GM21360 (cell line): ENCODE data around the gene SERINC3.
"Not testable (repeated sequence)": the region's sequence is repeated elsewhere in the genome, so short reads cannot be mapped to it uniquely, and the experiment has no call there.

Source experiments
- ATAC-seq: cut with Tn5 transposase; IDR thresholded peaks from one replicate; pipeline ENCODE4 v1.9.1; 2021; ENCODE audit warnings: mild to moderate bottlenecking, moderate library complexity; ENCODE audit not compliant: unreplicated experiment

SERINC3 gene

GRCh38 chr20:44494681-44495080 is 27.2 kb downstream of the SERINC3 start:
- ATAC-seq, result no peak

DNA sequence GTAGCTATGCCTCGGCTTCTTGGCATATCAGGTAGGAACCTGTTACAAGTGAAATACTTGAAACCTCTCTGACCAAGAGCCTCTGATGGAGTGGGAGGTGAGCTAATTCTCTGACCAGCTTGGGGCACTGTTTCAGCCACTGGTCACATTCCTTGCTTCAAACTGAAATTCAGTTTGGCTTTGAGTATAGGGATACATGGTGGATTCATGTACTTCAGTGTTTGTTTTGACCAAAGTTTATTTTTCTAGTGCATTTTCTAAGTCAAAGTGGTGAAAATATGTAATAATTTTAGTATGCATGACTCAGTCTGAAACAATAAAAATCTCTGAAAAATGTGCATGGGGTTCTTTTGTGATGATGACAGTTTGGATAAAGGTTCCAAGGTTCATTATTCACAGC is 27.6 kb downstream of the SERINC3 start:
- no peak for ATAC-seq

GRCh38 chr20:44491635-44492395 is 30.1 kb downstream of the SERINC3 start:
- no peak for ATAC-seq

GRCh38 chr20:44489931-44490330 is 31.9 kb downstream of the SERINC3 start:
- ATAC-seq, result no peak

GRCh38 chr20:44489223-44489622 is 32.6 kb downstream of the SERINC3 start:
- ATAC-seq, result no peak

DNA sequence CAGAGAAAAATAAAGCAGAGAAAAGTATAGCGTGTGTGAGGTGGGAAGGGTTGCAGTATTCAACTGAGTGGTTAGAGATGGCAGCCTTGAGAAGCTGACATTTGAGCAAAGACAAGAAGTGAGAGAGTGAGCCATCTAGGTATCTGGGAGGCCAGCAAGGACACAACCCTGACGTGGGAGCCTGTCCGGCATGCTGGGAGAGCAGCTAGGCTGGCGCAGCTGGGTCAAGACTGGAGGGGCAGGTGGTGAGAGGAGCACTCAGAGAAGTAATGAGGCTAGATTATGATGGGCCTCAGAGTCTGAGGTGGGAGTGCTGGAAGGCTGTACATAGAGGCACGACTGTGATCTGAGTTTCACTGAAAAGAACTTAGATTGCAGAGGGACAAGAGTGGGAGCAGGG is 33.3 kb downstream of the SERINC3 start:
- ATAC-seq, result no peak

GRCh38 chr20:44485830-44486198 is 36.1 kb downstream of the SERINC3 start:
- no peak for ATAC-seq

DNA sequence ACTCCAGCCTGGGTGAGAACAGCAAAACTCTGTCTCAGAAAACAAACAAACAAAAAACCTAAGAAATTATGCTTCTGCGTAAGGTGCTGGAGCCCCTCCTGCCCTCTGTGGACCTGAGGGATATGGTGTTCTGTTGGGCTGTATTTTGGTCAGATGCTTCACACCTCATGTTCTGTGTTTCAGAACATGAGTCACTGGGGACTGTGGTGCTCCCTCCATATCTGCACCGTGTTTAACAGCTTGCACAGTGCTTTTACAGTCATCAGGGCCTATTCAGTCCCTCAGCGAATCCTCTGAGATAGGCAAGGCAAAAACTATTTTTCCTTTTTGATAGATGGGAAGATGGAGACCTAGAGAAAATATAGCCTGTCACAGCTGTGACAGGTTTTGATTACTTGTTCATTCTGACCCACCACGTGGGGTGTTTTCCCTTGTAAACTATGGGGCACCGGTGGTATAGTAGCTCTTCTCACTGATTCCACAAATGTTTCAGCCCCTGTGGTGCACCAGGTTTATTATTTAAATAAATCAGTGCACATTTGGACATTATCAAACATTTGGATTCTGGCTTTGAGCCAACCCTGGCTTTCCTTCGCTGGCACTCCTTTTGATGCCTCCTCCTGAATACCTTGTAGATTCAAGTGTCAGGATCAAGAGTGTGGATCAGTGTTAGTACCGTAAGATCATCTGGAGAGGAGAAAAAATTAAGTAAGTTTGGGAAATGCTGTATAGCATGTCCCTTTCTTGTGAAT is 36.6 kb downstream of the SERINC3 start:
- no peak for ATAC-seq

DNA sequence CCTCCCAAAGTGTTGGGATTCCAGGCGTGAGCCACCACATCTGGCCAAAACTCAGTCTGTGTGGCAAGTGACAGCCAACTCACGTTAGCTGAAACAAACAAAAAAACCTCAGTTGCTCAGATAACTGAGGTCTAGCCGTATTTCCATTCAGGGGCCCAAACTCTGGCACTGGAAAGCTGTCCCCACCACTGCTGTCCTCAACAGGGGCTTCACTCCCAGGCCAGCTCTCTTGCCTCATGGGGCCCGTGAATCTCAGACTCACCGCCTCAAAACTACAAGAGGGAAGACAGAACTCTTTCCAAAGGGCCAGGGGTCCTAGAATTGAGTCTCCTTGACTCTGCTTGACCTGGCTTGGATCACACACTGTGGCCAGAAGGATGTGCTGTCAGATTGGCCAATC is 38.8 kb downstream of the SERINC3 start:
- no peak for ATAC-seq

DNA sequence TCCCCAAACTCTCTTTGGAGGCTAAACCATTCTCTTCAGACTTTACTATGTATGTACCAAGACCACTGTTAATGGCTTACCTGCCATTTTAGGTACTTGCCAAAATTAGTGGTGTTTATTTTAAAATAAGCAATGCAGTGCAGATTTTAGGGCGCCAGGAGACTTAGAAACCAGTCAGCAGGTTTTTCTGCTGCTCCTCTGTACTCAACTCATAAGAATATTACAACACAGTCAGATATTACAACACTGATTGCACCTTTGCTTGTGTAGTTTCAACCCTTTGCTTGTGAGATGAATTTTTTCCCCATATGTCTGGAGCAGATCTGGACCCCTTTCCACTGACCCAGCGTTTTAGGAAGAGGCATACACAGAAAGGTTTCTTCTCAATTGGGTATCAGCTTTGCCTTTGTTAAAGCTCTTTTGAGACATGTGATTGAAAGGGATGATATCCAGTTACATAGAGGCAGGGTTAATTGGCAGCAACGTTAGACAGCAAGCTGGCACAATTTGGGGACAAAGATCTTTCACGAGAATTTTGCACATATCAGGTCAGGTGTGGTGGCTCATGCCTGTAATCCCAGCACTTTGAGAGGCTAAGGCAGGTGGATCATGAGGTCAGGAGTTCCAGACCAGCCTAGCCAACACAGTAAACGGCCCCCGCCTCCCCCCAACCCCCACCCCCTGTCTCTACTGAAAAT is 40.0 kb downstream of the SERINC3 start:
- ATAC-seq, result no peak

DNA sequence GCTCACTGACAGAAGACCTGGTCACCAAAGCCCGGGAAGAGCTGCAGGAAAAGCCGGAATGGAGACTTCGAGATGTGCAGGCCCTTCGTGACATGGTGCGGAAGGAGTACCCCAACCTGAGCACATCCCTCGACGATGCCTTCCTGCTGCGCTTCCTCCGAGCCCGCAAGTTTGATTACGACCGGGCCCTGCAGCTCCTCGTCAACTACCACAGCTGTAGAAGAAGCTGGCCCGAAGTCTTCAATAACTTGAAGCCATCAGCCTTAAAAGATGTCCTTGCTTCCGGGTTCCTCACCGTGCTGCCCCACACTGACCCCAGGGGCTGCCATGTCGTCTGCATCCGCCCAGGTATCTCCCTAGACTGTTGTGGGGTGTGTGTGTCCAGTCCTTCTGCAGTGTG is 41.8 kb downstream of the SERINC3 start:
- ATAC-seq, result no peak

- no peak for ATAC-seq
These were observed 42.2 kb downstream of the SERINC3 start for GRCh38 chr20:44479643-44480042.

DNA sequence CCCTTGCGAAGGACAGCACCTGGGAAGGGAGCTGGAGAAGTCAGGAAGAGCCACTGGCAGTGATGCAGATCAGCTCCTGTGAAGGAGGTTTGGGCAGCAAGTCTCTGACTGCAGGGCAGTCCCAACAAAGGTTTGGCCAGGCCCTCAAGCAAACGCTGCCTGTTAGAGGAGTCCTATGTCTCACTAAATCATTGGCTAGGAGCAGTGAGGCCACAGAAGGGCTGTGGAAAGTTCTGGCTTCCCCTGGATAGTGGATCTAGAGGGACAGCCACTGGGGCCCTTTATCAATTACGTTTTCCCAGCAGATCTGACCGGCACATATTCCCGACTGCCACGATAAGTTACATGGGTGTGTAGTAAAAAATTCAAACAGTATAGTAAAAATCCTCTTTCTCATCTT is 43.7 kb downstream of the SERINC3 start:
- no peak for ATAC-seq

DNA sequence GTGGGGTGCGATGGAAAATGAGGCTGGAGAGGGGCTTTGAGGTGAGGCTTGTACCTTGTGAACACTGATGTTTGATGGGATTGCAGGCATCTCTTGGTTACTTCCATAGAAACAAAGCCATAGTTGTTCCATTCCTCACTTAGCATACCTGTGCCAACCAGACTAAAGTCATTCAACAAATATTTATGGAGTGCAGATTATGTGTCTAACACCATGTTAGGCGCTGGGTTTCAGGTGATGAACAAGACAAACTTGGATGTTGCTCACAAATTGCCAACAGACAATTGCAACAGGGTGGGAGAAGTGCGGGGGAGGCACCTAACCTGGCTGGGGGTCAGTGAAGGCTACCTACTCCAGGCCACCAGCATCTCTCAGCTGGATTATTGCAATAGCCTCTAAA is 44.7 kb downstream of the SERINC3 start:
- no peak for ATAC-seq

DNA sequence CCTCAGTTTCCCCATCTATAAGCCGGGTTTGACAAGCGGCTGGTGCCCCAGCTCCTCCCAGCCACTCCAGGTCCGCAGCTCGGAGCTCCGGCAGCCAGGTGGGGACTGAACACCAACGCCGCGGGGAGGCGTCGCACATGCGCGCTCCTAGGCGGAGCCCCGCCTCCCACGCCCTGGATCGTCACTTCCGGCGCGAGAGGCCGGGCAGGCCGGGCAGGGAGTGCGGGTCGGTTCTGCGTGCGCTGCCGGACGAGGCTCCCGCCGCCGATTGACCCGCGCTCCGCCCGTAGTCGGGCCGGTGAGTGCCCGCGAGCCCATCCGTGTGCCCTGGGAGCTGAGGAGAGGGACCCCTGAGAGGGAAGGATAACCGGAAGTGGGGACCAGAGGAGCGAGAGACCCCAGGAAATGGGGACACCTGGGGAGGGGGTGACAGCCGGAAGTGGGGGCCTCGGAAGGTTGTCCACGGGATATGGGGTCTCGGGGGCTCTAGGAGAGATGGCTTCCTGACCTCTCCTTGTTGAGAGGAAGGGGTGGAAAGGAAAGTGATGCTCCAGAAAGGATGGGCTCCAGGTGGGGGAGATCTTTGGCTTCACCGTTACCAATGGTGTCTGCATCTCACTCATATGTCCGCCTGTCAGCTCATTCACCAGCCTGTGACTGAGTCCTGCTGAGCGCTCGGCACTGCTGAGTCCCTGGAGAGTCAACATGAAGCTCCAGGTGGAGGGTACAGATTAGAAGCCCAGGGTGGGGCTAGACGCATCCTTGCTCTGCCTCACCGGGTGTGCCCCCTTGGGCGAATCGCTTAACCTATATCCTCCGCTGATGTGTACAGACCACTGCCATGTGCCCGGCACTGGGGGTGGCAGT is 45.9 kb downstream of the SERINC3 start, which contains the start of gene TTPAL:
TTPAL (plus strand) TSS at position 181 of the 867 bp plus-strand sequence. CDS start 4,126 bp downstream, outside the sequence.
- ATAC-seq, result peak; percentile 80

DNA sequence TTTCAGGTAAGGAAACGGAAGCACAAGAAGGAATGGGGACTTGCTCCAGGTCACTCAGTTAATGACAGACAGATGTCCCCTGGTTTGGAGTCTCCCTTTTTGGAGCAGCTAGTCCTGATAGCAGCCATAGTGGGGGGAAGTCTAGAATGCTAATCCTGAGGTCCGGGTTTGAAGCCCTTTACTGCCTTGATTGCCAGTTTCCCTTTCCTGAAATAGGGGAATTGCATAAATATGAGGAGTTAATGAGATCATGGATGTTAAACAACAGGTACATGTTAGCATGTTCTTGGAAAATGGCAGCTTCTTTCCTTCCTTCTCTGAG is 46.5 kb downstream of the SERINC3 start:
- no peak for ATAC-seq

DNA sequence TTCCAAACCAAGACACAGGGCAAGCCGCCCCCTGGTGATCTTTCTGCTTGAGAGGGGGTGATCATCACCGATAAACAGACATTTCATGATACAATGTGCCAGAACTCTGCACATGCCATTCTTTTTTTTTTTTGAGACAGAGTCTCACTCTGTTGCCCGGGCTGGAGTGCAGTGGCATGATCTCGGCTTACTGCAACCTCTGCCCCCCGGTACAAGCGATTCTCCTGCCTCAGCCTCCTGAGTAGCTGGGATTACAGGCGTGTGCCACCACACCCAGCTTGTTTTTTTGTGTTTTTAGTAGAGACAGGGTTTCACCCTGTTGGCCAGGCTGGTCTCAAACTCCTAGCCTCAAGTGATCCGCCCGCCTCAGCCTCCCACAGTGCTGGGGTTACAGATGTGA is 49.6 kb downstream of the SERINC3 start:
- ATAC-seq, result not testable (repeated sequence)

- ATAC-seq, result no peak
These were observed 50.4 kb downstream of the SERINC3 start for GRCh38 chr20:44471481-44471882.

GRCh38 chr20:44470327-44470726 is 51.5 kb downstream of the SERINC3 start:
- no peak for ATAC-seq

DNA sequence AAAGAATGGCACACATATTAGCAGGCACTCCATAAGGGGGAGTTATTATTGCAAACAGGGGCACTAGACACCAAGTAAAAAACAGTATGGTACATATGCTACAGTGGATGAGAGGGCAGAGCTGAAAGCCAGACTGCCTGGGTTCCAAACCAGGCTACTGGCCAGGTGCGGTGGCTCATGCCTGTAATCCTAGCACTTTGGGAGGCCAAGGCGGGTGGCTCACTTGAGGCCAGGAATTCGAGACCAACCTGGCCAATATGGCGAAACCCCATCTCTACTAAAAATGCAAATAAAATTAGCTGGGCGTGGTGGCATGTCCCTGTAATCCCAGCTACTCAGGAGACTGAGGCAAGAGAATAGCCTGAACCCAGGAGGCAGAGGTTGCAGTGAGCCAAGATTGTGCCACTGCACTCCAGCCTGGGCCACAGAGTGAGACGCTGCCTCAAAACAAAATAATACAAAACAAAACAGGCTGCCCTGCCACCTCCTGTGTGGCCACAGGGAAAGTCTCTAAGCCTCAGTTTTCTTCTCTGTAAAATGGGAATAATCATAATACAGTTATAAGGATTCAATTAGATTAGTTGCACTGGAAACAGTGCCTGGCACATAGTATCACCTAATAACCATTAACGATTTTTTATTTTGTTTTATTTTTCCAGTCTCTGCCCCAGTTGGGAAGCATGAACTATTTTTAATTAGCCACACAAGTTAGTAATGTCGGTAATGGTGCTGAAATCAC is 53.7 kb downstream of the SERINC3 start:
- no peak for ATAC-seq
